B cell (primary cell): ENCODE results near the gene ADRB2.

Experiments used
- EZH2 ChIP-seq: IDR thresholded peaks from 2 replicates; pipeline ENCODE4 v1.6.1; 2012; ENCODE audit warnings: borderline replicate concordance, low read depth, mild to moderate bottlenecking, moderate library complexity, low read length; ENCODE audit not compliant: insufficient read depth, poor library complexity, severe bottlenecking
- TF ChIP-seq, protein P1 (sequence below): fragments of 200-600 bp; IDR thresholded peaks from one replicate; pipeline ENCODE4 v1.8.0; 2022; ENCODE audit warnings: antibody characterized with exemption, mild to moderate bottlenecking

DNA sequence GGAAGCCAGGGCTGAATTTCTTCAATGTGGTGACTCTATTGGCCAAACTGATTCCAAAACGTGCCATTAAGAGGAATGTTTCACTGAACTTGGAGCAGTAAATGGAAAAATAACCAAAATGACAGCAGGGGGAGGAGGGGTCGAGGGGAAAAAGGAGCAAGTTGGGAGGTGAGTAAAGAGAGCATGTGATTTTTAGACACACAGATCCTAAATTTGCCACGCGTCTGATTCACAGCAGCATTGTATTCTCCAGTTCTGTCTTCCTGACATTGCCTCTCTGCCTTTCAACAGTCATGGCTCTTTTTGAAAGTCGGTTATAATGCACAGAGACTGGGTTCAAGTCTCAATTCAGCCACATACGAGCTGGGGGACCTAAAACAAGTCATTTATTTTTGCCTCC, 22.0 kb upstream of the ADRB2 start:
- TF ChIP-seq, protein P1, sequence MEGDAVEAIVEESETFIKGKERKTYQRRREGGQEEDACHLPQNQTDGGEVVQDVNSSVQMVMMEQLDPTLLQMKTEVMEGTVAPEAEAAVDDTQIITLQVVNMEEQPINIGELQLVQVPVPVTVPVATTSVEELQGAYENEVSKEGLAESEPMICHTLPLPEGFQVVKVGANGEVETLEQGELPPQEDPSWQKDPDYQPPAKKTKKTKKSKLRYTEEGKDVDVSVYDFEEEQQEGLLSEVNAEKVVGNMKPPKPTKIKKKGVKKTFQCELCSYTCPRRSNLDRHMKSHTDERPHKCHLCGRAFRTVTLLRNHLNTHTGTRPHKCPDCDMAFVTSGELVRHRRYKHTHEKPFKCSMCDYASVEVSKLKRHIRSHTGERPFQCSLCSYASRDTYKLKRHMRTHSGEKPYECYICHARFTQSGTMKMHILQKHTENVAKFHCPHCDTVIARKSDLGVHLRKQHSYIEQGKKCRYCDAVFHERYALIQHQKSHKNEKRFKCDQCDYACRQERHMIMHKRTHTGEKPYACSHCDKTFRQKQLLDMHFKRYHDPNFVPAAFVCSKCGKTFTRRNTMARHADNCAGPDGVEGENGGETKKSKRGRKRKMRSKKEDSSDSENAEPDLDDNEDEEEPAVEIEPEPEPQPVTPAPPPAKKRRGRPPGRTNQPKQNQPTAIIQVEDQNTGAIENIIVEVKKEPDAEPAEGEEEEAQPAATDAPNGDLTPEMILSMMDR: no peak
- no peak for TF ChIP-seq EZH2
